NB4 (cell line): Measurements from ENCODE around the gene SS18L1.

Source experiments
- DNase-seq: peaks from one replicate; pipeline ENCODE4 v3.0.0; 2010; ENCODE audit warnings: low read depth
- H3K4me3 ChIP-seq: one replicate; pipeline ENCODE4 v1.5.1; 2011; ENCODE audit warnings: mild to moderate bottlenecking, low read depth, low read length, moderate library complexity
- CTCF ChIP-seq: IDR thresholded peaks from one replicate; pipeline ENCODE4 v1.5.1; 2012; ENCODE audit warnings: low read depth, low read length
- MAX ChIP-seq: IDR thresholded peaks from 2 replicates; pipeline ENCODE4 v1.6.1; 2011; ENCODE audit warnings: low read depth, low read length
- MYC ChIP-seq: IDR thresholded peaks from 2 replicates; pipeline ENCODE4 v1.6.1; 2011; ENCODE audit warnings: low read depth, low read length
- POLR2A ChIP-seq: IDR thresholded peaks from 2 replicates; pipeline ENCODE4 v1.6.1; 2011; ENCODE audit warnings: mild to moderate bottlenecking; ENCODE audit not compliant: insufficient read length; ENCODE audit errors: extremely low read depth

The SS18L1 gene

DNA sequence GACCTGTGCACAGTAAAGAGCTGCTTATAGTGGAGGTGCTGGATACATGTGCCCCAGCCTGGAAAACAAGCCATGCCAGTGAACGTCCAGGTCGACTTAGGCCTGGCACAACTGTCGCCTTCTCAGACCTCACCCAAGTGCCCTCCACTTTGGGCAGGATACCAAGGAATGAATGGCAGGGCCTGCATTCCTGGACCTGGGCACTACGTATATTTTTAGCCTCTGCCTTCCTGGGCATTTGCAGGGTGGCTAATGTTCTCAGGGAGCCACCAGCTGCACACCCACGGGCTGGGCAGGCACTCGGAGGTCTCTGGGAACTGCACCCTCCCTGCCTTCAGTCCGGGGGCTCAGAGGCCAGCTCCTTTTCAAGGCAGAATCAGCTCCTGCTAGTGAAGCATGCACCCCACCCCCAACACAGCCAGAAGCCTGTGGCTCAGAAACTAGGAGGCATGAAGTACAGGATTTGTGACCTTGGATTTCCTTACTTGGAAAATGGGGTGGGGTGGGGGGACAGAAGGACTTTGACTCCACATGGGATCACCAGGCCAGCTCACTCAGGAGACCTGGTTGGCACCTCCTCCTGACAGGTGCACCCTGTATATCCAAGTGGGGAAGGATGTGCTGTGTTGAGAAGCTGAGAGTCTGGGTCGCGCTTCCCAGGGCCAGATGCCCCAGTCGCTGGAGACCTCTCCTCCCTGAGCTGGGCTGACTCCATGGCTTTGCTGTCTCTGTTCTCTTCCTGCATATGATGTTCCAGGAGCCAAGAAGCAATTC, 23.8 kb upstream of the SS18L1 start:
- no peak for DNase-seq

GRCh38 chr20:62120365-62120762, 23.2 kb upstream of the SS18L1 start:
- no peak for DNase-seq
- H3K4me3 ChIP-seq: no peak overlapping the region
- TF ChIP-seq CTCF (no peak), MYC (no peak), MAX (no peak), POLR2A (no peak)

More for the DNA sequence above, 23.8 kb upstream of the SS18L1 start:
- H3K4me3 ChIP-seq: no peak overlapping the region
- TF ChIP-seq MYC: no peak
- TF ChIP-seq CTCF: no peak
- no peak for TF ChIP-seq POLR2A
- no peak for TF ChIP-seq MAX

DNA sequence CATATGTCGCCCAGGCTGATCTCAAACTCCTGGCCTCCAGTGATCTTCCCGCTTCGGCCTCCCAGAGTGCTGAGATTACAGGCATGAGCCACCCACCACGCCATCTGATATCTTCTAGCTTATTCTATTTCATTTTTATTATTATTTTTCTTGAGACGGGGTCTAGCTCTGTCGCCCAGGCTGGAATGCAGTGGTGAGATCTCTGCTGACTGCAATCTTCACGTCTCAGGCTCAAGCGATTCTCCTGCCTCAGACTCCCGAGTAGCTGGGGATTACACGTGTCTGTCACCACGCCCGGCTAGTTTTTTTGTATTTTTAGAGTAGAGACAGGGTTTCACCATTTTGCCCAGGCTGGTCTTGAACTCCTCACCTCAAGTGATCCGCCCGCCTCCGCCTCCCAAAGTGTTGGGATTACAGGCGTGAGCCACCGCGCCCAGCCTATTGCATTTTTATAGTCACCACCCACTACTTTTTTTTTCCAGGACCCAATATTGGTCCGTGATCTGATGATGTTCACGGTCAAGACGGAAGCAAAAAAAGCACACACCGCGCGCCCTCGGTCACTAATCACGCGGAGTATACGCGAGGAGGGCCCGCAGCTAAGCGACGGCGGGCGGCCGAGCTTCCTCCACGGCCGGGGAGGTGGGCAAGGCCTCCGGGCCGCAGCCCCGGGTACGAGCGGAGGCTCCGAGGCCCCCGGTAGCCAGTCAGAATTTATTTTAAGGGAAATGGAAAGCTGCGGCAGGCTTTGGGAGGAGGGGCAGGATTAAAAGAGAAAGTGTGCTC, 22.4 kb upstream of the SS18L1 start:
- DNase-seq: no peak
- peak overlapping the region; percentile 64 for H3K4me3 ChIP-seq
- TF ChIP-seq CTCF (no peak), POLR2A (peak; percentile 37), MAX (peak; percentile 2; the same call in 1 of the 2 replicates), MYC (peak; percentile 65)

GRCh38 chr20:62121776-62122653, 21.6 kb upstream of the SS18L1 start, which contains the start of gene LSM14B:
LSM14B (plus strand) TSS chr20:62122475; CDS start chr20:62122667, 192 bp downstream.
- TF ChIP-seq MAX (peak; percentile 75; the same call in 1 of the 2 replicates), CTCF (no peak), POLR2A (peak; percentile 41), MYC (peak; percentile 90)
- H3K4me3 ChIP-seq: peak within 1 kb of the TSS; percentile 78
- peak; percentile 98 for DNase-seq
